HCT116 (cell line): Measurements from ENCODE around the gene CCR2. TPM values are rescaled to one million over a fixed set of nuclear protein-coding genes. Genes with fewer than 3 reads are reported as not detected.

ENCODE experiments used
- ATAC-seq: fragments of 200-7000 bp; cut with Tn5 transposase; 2 replicates; pipeline ENCODE4 v1.9.1; 2020; ENCODE audit warnings: mild to moderate bottlenecking, moderate library complexity
- BruUV-seq: library from RNA; stranded (reverse); fragments of 400-500 nt; replicated peaks from 2 replicates; lab custom pipeline; 2021; lab: Mats Ljungman, UMichigan
- CTCF ChIA-PET: fragments of 300-600 bp; sonication (Branson Sonifier 250); formaldehyde crosslinking; loops from one replicate; lab custom pipeline; 2021; ENCODE audit warnings: antibody characterized with exemption; lab: Charles Lee
- POLR2A ChIA-PET: fragments of 300-600, 350-600 bp; sonication (Branson Sonifier 250); formaldehyde crosslinking; loops from one replicate; lab custom pipeline; 2021; ENCODE audit warnings: antibody characterized with exemption; lab: Charles Lee
- RAD21 ChIA-PET, 2 experiments: fragments of 300-600 bp; sonication (Branson Sonifier 250); formaldehyde crosslinking; loops; one replicate each; lab custom pipeline; 2023; ENCODE audit warnings: low total read pairs in 2 of 2; ENCODE audit not compliant: uncharacterized antibody in 2 of 2, unreplicated experiment in 2 of 2, low non-redundant PET in 1 of 2; lab: Charles Lee
- DNase-seq: peaks from one replicate; pipeline ENCODE4 v3.0.0-alpha.2; 2010; ENCODE audit warnings: low read depth, low spot score
- H2AFZ ChIP-seq: fragments of 200-600 bp; shearing (Covaris generic), sonication (generic); 2 replicates; pipeline ENCODE4 v1.6.1; 2017; ENCODE audit warnings: low read depth, mixed run types, mixed read lengths, antibody characterized with exemption, low read length; ENCODE audit not compliant: poor library complexity, severe bottlenecking
- H3K27ac ChIP-seq: 2 replicates; pipeline ENCODE4 v1.5.1; 2012; ENCODE audit warnings: low read depth, low read length
- H3K27me3 ChIP-seq: fragments of 200-600 bp; sonication (generic); 2 replicates; pipeline ENCODE4 v1.6.1; 2016; ENCODE audit warnings: mixed run types, low read length, mixed read lengths; ENCODE audit not compliant: insufficient read depth
- H3K36me3 ChIP-seq, 2 experiments: fragments of 200-500 bp in 1 of 2; fragments of 200-600 bp in 1 of 2; sonication (Bioruptor generic) in 1 of 2; sonication (generic) in 1 of 2; 2 replicates each; pipeline versions ENCODE4 v1.5.1 to v1.6.1; 2014 to 2016; ENCODE audit warnings: low read length in 2 of 2, inconsistent platforms in 1 of 2, mixed read lengths in 1 of 2, mixed run types in 1 of 2; ENCODE audit not compliant: insufficient read depth in 2 of 2, control insufficient read depth in 1 of 2
- H3K4me1 ChIP-seq, 2 experiments: fragments of 200-600 bp in 1 of 2; sonication (generic) in 1 of 2; 2 replicates each; pipeline versions ENCODE4 v1.5.1 to v1.6.1; 2012 to 2017; ENCODE audit warnings: low read length in 2 of 2, inconsistent platforms in 1 of 2, mild to moderate bottlenecking in 1 of 2, mixed read lengths in 1 of 2, mixed run types in 1 of 2, moderate library complexity in 1 of 2; ENCODE audit not compliant: insufficient read depth in 2 of 2, control insufficient read depth in 1 of 2
- H3K4me2 ChIP-seq: fragments of 200-600 bp; sonication (generic); 2 replicates; pipeline ENCODE4 v1.6.1; 2017; ENCODE audit warnings: mixed run types, low read length, mixed read lengths
- H3K4me3 ChIP-seq, 2 experiments: fragments of 200-600 bp in 1 of 2; sonication (generic) in 1 of 2; replicated peaks in 1 of 2; 2 replicates each; pipeline ENCODE4 v1.5.1; 2011 to 2016; ENCODE audit warnings: low read length in 2 of 2, control low read depth in 1 of 2, low read depth in 1 of 2, mild to moderate bottlenecking in 1 of 2, mixed read lengths in 1 of 2, mixed run types in 1 of 2
- H3K79me2 ChIP-seq: fragments of 200-600 bp; sonication (generic); 2 replicates; pipeline ENCODE4 v1.6.1; 2017; ENCODE audit warnings: mild to moderate bottlenecking, mixed run types, low read length, moderate library complexity, mixed read lengths; ENCODE audit not compliant: insufficient read depth
- H3K9ac ChIP-seq: fragments of 200-600 bp; sonication (generic); 2 replicates; pipeline ENCODE4 v1.6.1; 2016; ENCODE audit warnings: low read length, mixed read lengths
- H3K9me2 ChIP-seq: fragments of 200-600 bp; sonication (generic), shearing (Covaris generic); 2 replicates; pipeline ENCODE4 v1.6.1; 2017; ENCODE audit warnings: mixed run types, mild to moderate bottlenecking, moderate library complexity; ENCODE audit not compliant: insufficient read depth
- H3K9me3 ChIP-seq, 2 experiments: fragments of 200-500 bp in 1 of 2; fragments of 200-600 bp in 1 of 2; sonication (Bioruptor generic) in 1 of 2; sonication (generic) in 1 of 2; 2 replicates each; pipeline ENCODE4 v1.6.1; 2014 to 2017; ENCODE audit warnings: low read length in 2 of 2, mixed read lengths in 2 of 2, inconsistent platforms in 1 of 2, low read depth in 1 of 2, mild to moderate bottlenecking in 1 of 2, mixed run types in 1 of 2, moderate library complexity in 1 of 2; ENCODE audit not compliant: control insufficient read depth in 1 of 2, insufficient read depth in 1 of 2
- H4K20me1 ChIP-seq: fragments of 200-600 bp; sonication (generic), shearing (Covaris generic); 2 replicates; pipeline ENCODE4 v1.6.1; 2017; ENCODE audit warnings: mixed run types, mild to moderate bottlenecking, moderate library complexity; ENCODE audit not compliant: insufficient read depth
- CEBPB ChIP-seq: IDR thresholded peaks from 2 replicates; pipeline ENCODE4 v1.6.1; 2012; ENCODE audit warnings: low read depth
- EZH2phosphoT487 ChIP-seq: fragments of 200-600 bp; IDR thresholded peaks from 2 replicates; pipeline ENCODE4 v1.6.1; 2018; ENCODE audit warnings: antibody characterized with exemption, borderline replicate concordance
- FOSL1 ChIP-seq: IDR thresholded peaks from 2 replicates; pipeline ENCODE4 v1.6.1; 2012; ENCODE audit warnings: low read depth
- JUND ChIP-seq: IDR thresholded peaks from 2 replicates; pipeline ENCODE4 v1.6.1; 2012
- MAX ChIP-seq: IDR thresholded peaks from 2 replicates; pipeline ENCODE4 v1.6.1; 2012
- RAD21 ChIP-seq: IDR thresholded peaks from 2 replicates; pipeline ENCODE4 v1.6.1; 2012; ENCODE audit warnings: low read depth, mild to moderate bottlenecking
- TCF7L2 ChIP-seq: IDR thresholded peaks from 2 replicates; pipeline ENCODE4 v1.7.0; 2011; ENCODE audit warnings: borderline replicate concordance, inconsistent platforms; ENCODE audit not compliant: insufficient read depth, insufficient read length; ENCODE audit errors: extremely low read depth
- YY1 ChIP-seq: IDR thresholded peaks from 2 replicates; pipeline ENCODE4 v1.6.1; 2011; ENCODE audit warnings: low read length, low read depth, moderate library complexity, mild to moderate bottlenecking; ENCODE audit not compliant: insufficient replicate concordance; ENCODE audit errors: extremely low read depth
- ZFX ChIP-seq: fragments of 450-650 bp; IDR thresholded peaks from 2 replicates; pipeline ENCODE4 v1.6.1; 2017
- intact Hi-C: fragments of 100-400 bp; cut with micrococcal nuclease; formaldehyde crosslinking; loops from 2 replicates; pipeline ENCODE4 v1.10.0; 2022
- total RNA-seq: library from RNA; stranded (reverse); gene quantifications from one replicate; pipeline ENCODE4 v1.2.1, GENCODE V29; 2021; ENCODE audit not compliant: unreplicated experiment

Gene CCR2
- total RNA-seq, 1 experiment from 2014 or later, result not detected

GRCh38 chr3:46350262-46350565 lies 3.7 kb upstream of the CCR2 start:
- H4K20me1 ChIP-seq, result no peaks in the 10 kb centered on the region
- CTCF ChIA-PET, result no interaction called here
- ATAC-seq, result no peak

GRCh38 chr3:46351646-46352045 lies 2.3 kb upstream of the CCR2 start:
- no peak for DNase-seq
- H4K20me1 ChIP-seq, result no peaks in the 10 kb centered on the region

More at GRCh38 chr3:46350262-46350565, 3.7 kb upstream of the CCR2 start:
- no peaks in the 10 kb centered on the region for H3K79me2 ChIP-seq
- TF ChIP-seq EZH2phosphoT487 (no peak), CEBPB (no peak), MAX (no peak), JUND (no peak)
- H3K4me1 ChIP-seq, result no peaks in the 10 kb centered on the region
- no peaks in the 10 kb centered on the region; the same call in 1 of the 2 replicates for H3K9me2 ChIP-seq
- no peak overlapping the region for H2AFZ ChIP-seq
- no peaks in the 10 kb centered on the region for H3K9me3 ChIP-seq
- H3K9ac ChIP-seq, result no peak overlapping the region
- intact Hi-C loops, result no loop called here
- H3K27me3 ChIP-seq, result peaks cover 42% of the 10 kb centered on the region
- ChIA-PET RAD21 (no interaction called here), POLR2A (no interaction called here)
- no peak overlapping the region for H3K4me3 ChIP-seq
- no peak for DNase-seq
- H3K27ac ChIP-seq, result no peak overlapping the region
- no peaks in the 10 kb centered on the region for H3K36me3 ChIP-seq
- BruUV-seq, result no TSS peak
- H3K4me2 ChIP-seq, result no peak overlapping the region

More at GRCh38 chr3:46351646-46352045, 2.3 kb upstream of the CCR2 start:
- ChIA-PET CTCF (no interaction called here), POLR2A (no interaction called here), RAD21 (no interaction called here)
- intact Hi-C loops, result no loop called here
- Histone ChIP-seq H3K27ac (no peak overlapping the region), H3K9ac (no peak overlapping the region), H3K4me3 (no peak overlapping the region), H2AFZ (no peak overlapping the region), H3K36me3 (no peaks in the 10 kb centered on the region), H3K79me2 (no peaks in the 10 kb centered on the region), H3K9me3 (no peaks in the 10 kb centered on the region), H3K9me2 (no peaks in the 10 kb centered on the region; the same call in 1 of the 2 replicates), H3K4me1 (no peaks in the 10 kb centered on the region), H3K4me2 (no peak overlapping the region), H3K27me3 (peaks cover 55% of the 10 kb centered on the region)
- TF ChIP-seq FOSL1 (no peak), TCF7L2 (no peak), YY1 (no peak), ZFX (no peak), RAD21 (no peak)
- no peak for ATAC-seq
- no TSS peak for BruUV-seq
